ENCODE measurements around the gene RNF157.
"Not testable (repeated sequence)": the region's sequence is repeated elsewhere in the genome, so short reads cannot be mapped to it uniquely, and the experiment has no call there.

RNF157 gene

DNA sequence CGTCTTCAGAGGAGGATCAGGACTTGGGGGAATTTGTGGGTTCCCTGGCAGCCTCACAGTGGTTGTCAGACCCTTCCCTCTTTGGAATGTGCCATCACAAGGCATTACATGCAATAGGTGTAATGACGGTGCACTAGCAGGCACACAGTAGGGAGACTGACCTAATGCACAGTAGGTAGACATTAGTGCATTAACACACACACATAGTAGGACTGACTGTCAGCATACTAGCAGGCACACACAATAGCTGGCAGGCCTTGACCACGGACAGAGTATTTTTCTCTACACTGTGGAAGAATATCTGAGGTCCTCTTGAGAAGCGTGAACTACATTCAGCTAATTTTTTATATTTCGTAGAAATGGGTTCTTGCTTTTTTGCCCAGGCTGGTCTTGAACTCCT is 14.0 kb upstream of the RNF157 start:
- no peak for DNase-seq (ENCODE audit: low spot score)

- no peak for DNase-seq (ENCODE audit: low spot score)
These were observed 13.5 kb upstream of the RNF157 start for GRCh38 chr17:76253841-76254240.

GRCh38 chr17:76252967-76253766 is 12.9 kb upstream of the RNF157 start:
- DNase-seq (ENCODE audit: low spot score): not testable (repeated sequence)

DNA sequence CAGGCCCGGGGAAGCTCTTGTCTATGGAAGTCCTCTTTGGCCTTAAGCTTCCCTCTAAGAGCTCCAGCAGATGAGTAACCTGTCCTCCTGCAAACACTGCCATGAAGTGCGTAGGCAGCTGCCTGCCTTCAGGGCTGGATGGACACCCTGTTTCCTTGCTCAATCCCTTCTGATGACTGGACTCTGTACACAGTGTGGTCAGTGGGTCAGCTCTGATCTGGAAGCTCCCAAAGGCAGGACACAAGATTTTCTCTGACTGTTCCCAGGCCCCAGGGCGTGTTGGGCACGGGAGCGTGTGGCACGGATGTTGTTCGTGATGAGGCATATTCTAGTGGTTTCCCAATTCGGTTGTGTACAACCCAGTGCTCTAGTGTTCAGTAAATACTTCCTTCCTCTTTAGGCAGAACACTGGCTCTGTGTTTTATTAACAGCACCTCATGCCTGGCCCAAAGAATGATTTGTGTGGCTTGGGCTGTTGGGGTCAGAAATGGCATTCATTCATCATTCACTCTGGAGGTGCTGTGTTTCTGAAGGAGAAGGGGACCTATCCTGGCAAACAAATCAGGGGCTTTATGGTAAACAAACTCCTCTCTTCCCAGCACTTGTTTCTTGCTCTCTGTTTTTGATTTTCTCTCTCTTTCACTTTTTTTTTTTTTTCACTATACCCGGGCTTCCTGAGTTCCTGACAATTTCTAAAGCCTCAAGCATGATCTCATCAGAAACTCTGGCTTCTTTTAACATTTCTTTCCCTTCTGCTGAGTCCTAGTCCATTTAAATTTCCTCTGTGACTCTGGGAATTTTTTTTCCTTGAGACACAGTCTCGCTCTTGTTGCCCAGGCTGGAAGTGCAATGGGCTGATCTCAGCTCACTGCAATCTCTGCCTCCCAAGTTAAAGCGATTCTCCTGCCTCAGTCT is 12.0 kb upstream of the RNF157 start:
- DNase-seq (ENCODE audit: low spot score): peak; percentile 78

DNA sequence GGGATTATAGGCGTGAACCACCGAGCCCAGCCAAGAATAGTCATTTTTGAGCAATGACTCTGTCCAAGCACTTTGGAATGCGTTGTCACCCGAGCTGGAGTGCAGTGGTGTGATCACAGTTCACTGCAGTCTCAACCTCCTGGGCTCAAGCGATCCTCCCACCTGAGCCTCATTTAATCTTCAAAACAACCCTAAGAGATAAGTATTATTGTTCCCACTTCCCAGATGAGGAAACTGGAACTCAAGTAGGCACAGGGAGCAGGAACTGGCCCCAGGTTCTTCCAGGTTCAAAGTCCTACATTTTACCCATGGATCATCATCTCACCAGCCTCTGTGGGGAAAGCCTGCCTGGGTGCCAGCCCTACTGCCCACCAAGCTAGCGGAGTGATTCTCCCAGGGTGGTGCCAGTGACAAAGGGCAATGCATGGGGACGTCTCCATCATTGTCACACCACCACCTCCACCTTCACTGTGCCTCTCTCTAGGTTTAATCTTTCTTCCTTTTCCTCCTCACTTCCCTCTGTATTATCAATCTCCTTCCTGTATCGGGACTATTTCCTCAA is 11.3 kb upstream of the RNF157 start:
- DNase-seq (ENCODE audit: low spot score): no peak

DNA sequence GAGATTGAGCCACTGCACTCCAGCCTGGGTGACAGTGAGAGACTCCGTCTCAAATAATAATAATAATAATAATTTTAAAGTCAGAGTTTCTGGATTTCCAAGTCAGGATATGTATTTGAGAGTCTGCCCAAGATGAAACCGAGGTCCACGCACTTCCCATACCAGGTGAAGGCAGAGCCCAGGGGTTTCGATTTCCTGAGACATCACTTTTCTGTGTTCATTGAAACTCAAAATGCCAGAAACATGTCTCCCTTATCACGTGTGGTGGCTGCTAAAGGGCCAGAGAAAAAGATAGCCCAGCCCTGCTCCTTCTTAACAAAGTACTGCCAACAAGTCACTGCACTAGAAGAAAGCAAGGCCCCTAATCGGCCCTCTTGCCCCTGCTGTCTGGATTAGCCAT is 9.8 kb upstream of the RNF157 start:
- no peak for DNase-seq (ENCODE audit: low spot score)

DNA sequence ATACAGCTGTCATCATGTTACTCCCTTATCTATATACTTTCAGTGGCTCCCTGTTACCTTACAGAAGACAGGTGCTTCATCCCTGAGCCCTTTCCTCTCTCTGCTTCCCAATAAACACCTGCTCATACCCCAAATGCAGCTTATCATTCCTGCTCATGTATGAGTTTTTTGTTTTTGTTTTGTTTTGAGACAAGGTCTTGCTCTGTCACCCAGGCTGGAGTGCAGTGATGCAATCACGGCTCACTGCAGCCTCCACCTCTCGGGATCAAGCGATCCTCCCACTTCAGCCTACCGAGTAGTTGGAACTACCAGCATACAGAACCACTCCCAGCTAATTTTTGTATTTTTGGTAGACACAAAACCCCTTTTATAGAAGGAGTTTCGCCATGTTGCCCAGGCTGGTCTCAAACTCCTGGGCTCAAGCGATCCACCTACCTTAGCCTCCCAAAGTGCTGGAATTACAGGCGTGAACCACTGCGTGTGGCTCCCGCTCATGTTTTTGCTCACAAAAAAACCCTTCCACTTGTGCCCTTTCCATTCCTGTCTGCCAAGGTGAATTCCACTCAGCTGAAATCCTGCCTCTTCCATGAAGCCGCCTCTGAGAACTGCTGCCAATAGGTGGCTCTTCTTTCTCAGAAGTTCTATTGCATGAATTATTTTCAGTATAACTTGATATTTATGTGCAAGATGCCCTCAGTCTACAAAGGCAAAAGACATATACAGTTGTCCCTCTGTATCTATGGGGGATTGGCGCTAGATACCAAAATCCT is 7.9 kb upstream of the RNF157 start:
- no peak for DNase-seq (ENCODE audit: low spot score)

DNA sequence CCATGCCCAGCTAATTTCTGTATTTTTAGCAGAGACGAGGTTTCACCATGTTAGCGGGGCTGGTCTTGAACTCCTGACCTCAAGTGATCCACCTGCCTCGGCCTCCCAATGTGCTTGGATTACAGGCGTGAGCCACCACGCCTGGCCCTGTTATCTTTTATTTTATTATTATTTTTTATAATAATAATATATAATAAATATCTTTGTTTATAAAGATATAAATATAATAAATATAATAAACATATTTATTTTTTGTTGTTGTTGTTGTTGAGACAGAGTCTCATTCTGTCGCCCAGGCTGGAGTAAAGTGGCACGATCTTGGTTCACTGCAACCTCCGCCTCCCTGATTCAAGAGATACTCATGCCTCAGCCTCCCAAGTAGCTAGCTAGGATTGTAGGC is 7.0 kb upstream of the RNF157 start:
- DNase-seq (ENCODE audit: low spot score): no peak

DNA sequence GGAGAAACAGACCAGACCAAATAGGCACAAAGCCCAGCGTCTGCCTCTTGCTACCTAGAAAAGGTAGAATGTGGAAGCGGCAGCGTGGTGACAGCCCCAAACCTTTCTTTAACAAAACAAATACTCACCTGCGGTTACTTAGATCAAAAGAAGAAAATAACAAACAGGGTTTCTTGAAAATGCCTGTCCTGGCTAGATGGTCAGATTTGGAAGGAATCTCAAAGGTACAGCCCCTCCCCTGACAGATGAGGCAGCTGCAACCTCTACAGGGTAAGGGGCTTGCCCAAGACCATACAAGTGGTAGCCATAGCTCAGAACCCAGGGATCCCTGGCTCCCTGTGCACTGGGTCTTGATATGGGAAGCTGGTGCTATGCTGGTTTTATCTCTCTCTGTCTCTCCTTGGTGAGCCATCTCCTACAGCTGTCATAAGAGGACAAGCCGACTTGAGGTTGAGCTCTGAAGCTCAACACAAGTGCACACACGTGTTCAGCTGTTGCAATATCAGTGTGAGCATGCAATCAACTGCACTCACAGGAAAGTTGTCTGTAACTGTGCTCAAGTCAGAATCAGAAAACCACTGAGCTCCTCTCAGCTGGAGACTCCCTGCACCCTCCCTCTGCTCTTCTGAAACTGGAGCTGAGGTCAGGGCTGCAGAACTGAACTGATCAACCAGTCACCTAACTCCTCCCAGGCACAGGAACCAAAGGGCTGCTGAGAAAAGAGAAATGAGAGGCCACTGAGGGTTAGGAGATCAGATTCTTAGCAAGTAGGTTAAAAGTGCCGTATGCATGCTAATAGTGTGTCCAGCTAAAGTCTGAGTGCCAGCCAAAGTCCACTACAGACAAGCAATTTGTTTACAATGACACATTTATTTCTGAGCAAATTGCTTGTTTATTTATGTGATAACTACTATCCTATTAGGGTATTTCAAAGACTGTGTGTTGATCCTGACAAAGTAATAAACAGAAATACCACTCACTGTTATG is 6.1 kb upstream of the RNF157 start:
- no peak for DNase-seq (ENCODE audit: low spot score)

DNA sequence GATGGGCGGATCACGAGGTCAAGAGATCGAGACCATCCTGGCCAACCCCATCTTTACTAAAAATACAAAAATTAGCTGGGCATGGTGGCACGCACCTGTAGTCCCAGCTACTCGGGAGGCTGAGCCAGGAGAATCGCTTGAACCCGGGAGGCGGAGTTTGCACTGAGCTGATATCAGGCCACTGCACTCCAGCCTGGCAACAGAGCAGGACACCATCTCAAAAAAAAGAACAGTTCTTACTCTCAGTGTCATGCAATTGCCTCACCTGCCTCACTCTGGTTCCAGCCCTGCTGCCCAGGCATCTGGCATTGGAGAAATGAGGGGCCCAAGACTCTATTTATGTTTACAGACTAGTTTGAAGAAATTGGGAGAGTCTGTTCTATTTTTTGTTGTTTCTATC is 4.4 kb upstream of the RNF157 start:
- DNase-seq (ENCODE audit: low spot score): not testable (repeated sequence)

GRCh38 chr17:76243826-76244679 is 3.8 kb upstream of the RNF157 start:
- no peak for DNase-seq (ENCODE audit: low spot score)

GRCh38 chr17:76241691-76242255 is 1.5 kb upstream of the RNF157 start:
- DNase-seq (ENCODE audit: low spot score): no peak

- no peak for DNase-seq (ENCODE audit: low spot score)
These were observed 878 bp upstream of the RNF157 start for GRCh38 chr17:76241204-76241538.

- no peak for DNase-seq (ENCODE audit: low spot score)
These were observed 587 bp downstream of the RNF157 start for GRCh38 chr17:76239538-76240274.

GRCh38 chr17:76238847-76239537 is 1.3 kb downstream of the RNF157 start:
- no peak for DNase-seq (ENCODE audit: low spot score)

DNA sequence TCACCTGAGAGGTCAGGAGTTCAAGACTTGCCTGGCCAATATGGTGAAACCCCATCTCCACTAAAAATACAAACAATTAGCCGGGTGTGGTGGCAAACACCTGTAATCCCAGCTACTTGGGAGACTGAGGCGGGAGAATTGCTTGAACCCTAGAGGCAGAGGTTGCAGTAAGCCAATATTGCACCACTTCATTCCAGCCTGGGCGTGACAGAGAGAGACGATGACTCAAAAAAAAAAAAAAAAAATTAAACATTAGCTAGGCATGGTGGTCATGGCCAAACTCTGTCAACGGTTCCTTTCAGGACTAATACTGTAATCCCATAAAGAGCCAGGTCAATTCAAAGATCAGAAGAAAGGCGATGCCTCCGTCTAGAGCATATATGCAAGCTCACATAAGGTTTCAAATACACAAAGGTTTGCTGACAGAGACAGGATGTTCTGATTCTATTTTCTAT is 2.4 kb downstream of the RNF157 start:
- DNase-seq (ENCODE audit: low spot score): no peak

- no peak for DNase-seq (ENCODE audit: low spot score)
These were observed 3.7 kb downstream of the RNF157 start for GRCh38 chr17:76236603-76237002.

- DNase-seq (ENCODE audit: low spot score): no peak
These were observed 4.4 kb downstream of the RNF157 start for GRCh38 chr17:76235883-76236282.
